Osteoblast (primary cell): ENCODE measurements around the gene STARD3NL. TPM values are rescaled to one million over a fixed set of nuclear protein-coding genes. Genes with fewer than 3 reads are reported as not detected.
"Not testable (repeated sequence)": the region's sequence is repeated elsewhere in the genome, so short reads cannot be mapped to it uniquely, and the experiment has no call there.

Experiments used
- DNase-seq: peaks from one replicate; pipeline ENCODE4 v3.0.0; 2011; ENCODE audit warnings: low spot score, mixed read lengths; ENCODE audit not compliant: insufficient read length; ENCODE audit errors: missing footprints
- H2AFZ ChIP-seq: 2 replicates; pipeline ENCODE4 v1.6.0; 2011; ENCODE audit warnings: mild to moderate bottlenecking, low read length
- H3K27ac ChIP-seq: 2 replicates; pipeline ENCODE4 v1.5.1; 2011; ENCODE audit warnings: mild to moderate bottlenecking, low read depth, low read length, moderate library complexity
- H3K27me3 ChIP-seq: 2 replicates; pipeline ENCODE4 v1.6.0; 2012; ENCODE audit warnings: mild to moderate bottlenecking, control low read depth, inconsistent platforms, low read length, moderate library complexity; ENCODE audit not compliant: insufficient read depth
- H3K36me3 ChIP-seq: 2 replicates; pipeline ENCODE4 v1.5.1; 2011; ENCODE audit warnings: mild to moderate bottlenecking, low read length, control low read depth, moderate library complexity; ENCODE audit not compliant: insufficient read depth
- H3K4me1 ChIP-seq: 2 replicates; pipeline ENCODE4 v1.5.1; 2011; ENCODE audit warnings: mild to moderate bottlenecking, low read length, control low read depth, moderate library complexity; ENCODE audit not compliant: insufficient read depth
- H3K4me2 ChIP-seq: 2 replicates; pipeline ENCODE4 v1.6.0; 2011; ENCODE audit warnings: mild to moderate bottlenecking, low read length; ENCODE audit not compliant: insufficient read depth
- H3K4me3 ChIP-seq: fragments of 200-600 bp; sonication (generic); 3 replicates; pipeline ENCODE4 v1.5.1; 2012; ENCODE audit warnings: mild to moderate bottlenecking, low read length, inconsistent platforms; ENCODE audit not compliant: insufficient read depth
- H3K79me2 ChIP-seq: 2 replicates; pipeline ENCODE4 v1.6.0; 2012; ENCODE audit warnings: mild to moderate bottlenecking, low read length, control low read depth, inconsistent platforms; ENCODE audit not compliant: insufficient read depth
- H3K9me3 ChIP-seq: 2 replicates; pipeline ENCODE4 v1.5.1; 2011; ENCODE audit warnings: low read depth, low read length, control low read depth
- H4K20me1 ChIP-seq: 2 replicates; pipeline ENCODE4 v1.6.0; 2012; ENCODE audit warnings: mild to moderate bottlenecking, low read length, control low read depth; ENCODE audit not compliant: insufficient read depth
- total RNA-seq: library from RNA; depleted of rRNA; stranded (reverse); fragments of >200 nt; gene quantifications from 2 replicates; pipeline ENCODE4 v1.2.3, GENCODE V29; 2012
- TF ChIP-seq, protein P1 (sequence below): IDR thresholded peaks from 2 replicates; pipeline ENCODE4 v1.5.1; 2011; ENCODE audit warnings: mild to moderate bottlenecking, low read depth, low read length, moderate library complexity; ENCODE audit errors: extremely low read depth

The STARD3NL gene
- total RNA-seq, 1 donor: 63.3 TPM

DNA sequence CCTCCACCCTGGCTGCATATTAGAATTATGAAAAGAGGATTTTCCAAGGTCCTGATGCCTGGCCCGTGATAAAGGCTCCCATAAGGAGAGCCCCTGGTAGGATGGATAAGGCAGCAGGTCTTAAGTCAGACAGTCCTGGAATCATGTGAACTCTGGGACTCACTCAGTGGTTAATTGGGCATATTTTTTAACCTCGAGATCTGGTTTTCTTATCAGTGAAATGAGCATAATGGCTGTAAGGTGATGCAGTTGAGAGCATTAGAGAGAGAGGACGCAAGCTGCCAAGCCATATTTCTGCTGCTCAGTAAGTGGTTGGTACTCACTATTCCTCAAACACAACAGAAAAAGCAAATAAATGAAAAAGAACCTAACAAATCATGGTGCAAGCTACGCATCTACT is 57.6 kb downstream of the STARD3NL start:
- H3K4me3 ChIP-seq: no peak overlapping the region
- no peaks in the 10 kb centered on the region for H3K4me1 ChIP-seq
- H3K36me3 ChIP-seq: no peaks in the 10 kb centered on the region
- TF ChIP-seq, protein P1, sequence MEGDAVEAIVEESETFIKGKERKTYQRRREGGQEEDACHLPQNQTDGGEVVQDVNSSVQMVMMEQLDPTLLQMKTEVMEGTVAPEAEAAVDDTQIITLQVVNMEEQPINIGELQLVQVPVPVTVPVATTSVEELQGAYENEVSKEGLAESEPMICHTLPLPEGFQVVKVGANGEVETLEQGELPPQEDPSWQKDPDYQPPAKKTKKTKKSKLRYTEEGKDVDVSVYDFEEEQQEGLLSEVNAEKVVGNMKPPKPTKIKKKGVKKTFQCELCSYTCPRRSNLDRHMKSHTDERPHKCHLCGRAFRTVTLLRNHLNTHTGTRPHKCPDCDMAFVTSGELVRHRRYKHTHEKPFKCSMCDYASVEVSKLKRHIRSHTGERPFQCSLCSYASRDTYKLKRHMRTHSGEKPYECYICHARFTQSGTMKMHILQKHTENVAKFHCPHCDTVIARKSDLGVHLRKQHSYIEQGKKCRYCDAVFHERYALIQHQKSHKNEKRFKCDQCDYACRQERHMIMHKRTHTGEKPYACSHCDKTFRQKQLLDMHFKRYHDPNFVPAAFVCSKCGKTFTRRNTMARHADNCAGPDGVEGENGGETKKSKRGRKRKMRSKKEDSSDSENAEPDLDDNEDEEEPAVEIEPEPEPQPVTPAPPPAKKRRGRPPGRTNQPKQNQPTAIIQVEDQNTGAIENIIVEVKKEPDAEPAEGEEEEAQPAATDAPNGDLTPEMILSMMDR: no peak
- H2AFZ ChIP-seq: no peak overlapping the region
- H3K79me2 ChIP-seq: no peaks in the 10 kb centered on the region
- no peak overlapping the region for H3K27ac ChIP-seq
- H3K9me3 ChIP-seq: no peaks in the 10 kb centered on the region
- no peak overlapping the region for H3K4me2 ChIP-seq
- DNase-seq: no peak
- no peaks in the 10 kb centered on the region for H3K27me3 ChIP-seq
- no peaks in the 10 kb centered on the region for H4K20me1 ChIP-seq

DNA sequence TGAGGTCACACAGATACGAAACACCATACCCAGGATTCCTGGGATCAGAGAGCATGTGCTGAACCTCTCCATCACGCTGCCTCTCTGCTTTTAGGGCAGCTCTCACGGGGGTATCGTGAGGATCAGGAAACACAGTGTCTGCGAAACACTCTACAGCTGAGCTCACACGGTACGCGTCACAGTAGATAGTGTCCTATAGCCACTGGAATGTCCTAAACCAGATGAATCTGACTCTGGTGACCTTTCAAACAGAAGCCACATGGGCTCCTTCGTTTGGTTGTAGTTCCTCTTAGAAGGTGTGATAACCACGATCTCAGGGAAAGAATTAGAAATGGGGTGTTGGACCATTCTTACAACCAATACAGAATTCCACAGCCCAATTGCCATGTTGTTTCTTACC is 61.1 kb downstream of the STARD3NL start:
- not testable (repeated sequence) for DNase-seq, H3K4me2 ChIP-seq, H4K20me1 ChIP-seq, H3K4me3 ChIP-seq, H3K27ac ChIP-seq, H3K36me3 ChIP-seq, H2AFZ ChIP-seq, H3K9me3 ChIP-seq, H3K79me2 ChIP-seq, H3K4me1 ChIP-seq, H3K27me3 ChIP-seq

DNA sequence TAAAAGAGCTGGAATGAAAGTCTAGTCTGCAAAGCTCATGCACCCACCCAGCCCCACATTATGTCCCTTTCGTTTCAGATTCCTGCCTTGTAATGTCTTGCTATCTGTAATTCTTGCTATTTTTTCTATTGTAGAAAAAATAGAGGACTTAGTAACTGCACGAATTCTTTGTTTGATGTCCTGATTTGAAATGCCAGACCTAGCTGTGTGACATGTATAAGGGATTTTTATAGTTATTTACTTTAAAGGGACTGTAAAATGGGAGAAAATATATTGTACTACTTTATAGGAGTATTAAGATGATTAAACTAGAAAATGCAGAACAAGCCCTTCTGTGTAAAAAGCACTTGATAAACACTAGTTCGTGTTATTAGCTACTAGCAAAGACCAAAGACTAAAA is 63.0 kb downstream of the STARD3NL start:
- peaks cover 8% of the 10 kb centered on the region for H3K27me3 ChIP-seq
- H4K20me1 ChIP-seq: no peaks in the 10 kb centered on the region
- no peak overlapping the region for H3K27ac ChIP-seq
- no peaks in the 10 kb centered on the region for H3K4me1 ChIP-seq
- no peaks in the 10 kb centered on the region for H3K79me2 ChIP-seq
- no peak overlapping the region for H3K4me2 ChIP-seq
- H3K36me3 ChIP-seq: no peaks in the 10 kb centered on the region
- TF ChIP-seq, protein P1: no peak
- H3K9me3 ChIP-seq: no peaks in the 10 kb centered on the region
- H3K4me3 ChIP-seq: no peak overlapping the region
- H2AFZ ChIP-seq: no peak overlapping the region
- DNase-seq: no peak

DNA sequence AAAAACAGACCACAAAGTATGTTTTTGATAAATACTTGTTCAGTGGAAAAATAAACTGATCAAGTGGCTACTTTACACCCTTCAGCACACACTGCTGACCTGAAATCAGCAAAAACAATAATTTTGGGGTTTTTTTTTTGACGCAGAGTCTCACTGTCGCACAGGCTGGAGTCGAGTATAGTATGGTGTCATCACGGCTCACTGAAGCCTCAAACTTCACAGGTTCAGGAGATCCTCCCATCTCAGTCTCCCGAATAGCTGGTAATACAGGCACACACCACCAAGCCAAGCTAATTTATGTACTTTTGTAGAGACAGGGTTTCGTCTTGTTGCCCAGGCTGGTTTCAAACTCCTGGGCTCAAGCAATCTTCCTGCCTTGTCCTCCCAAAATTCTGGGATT is 64.8 kb downstream of the STARD3NL start:
- Histone ChIP-seq H4K20me1 (no peaks in the 10 kb centered on the region), H3K79me2 (no peaks in the 10 kb centered on the region), H3K4me1 (no peaks in the 10 kb centered on the region), H2AFZ (no peak overlapping the region), H3K36me3 (no peaks in the 10 kb centered on the region), H3K4me3 (no peak overlapping the region), H3K27me3 (peaks cover 8% of the 10 kb centered on the region), H3K4me2 (no peak overlapping the region), H3K9me3 (no peaks in the 10 kb centered on the region), H3K27ac (no peak overlapping the region)
- peak; percentile 19 for DNase-seq
- TF ChIP-seq, protein P1: no peak

DNA sequence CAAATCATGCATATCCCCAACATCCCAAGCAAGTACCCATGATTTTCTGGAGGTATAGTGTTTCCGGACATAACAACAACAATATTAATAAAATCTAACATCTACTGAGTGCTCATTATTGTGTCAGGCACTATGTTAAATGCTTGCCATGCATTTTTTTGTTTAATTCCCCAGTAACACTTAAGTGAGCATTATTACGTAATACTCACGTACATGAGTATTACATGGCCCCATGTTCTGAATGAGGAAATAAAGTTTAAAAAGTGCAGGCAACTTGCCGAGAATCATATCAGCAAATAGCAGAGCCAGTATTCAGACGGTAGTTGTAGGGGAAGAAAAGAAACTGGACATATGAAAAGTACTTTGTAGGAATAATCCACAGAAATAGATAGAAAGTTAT is 65.3 kb downstream of the STARD3NL start:
- not testable (repeated sequence) for H3K79me2 ChIP-seq, H2AFZ ChIP-seq, H3K9me3 ChIP-seq, H3K4me1 ChIP-seq, H3K27me3 ChIP-seq, H3K27ac ChIP-seq, H3K36me3 ChIP-seq, H3K4me3 ChIP-seq, H3K4me2 ChIP-seq, H4K20me1 ChIP-seq, DNase-seq
